ENCODE results near the gene STK32A. TPM values are rescaled to one million over a fixed set of nuclear protein-coding genes. Genes with fewer than 3 reads are reported as not detected.

STK32A gene
- total RNA-seq, 1 donor from 2014 or later = 3.0 TPM

DNA sequence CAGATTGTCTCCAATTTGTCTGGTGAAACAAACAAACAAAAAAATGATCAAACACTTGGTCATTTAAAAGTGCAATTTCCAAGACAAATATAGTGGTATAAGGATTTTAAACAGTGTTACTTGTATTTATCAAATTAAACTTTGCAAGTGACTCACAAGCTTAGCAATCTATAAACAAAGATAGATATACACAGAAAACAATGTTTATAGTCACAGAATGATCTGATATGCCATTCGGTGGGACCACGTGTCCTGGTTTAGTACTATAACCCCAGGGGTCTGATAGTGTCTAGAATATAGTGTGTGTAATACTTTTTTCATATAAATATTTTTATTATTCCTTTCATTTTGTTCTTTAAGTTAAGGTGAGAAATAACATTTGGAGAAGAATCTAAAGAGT, 183.8 kb downstream of the STK32A start:
- no peak for DNase-seq (ENCODE audit: low read depth)

DNA sequence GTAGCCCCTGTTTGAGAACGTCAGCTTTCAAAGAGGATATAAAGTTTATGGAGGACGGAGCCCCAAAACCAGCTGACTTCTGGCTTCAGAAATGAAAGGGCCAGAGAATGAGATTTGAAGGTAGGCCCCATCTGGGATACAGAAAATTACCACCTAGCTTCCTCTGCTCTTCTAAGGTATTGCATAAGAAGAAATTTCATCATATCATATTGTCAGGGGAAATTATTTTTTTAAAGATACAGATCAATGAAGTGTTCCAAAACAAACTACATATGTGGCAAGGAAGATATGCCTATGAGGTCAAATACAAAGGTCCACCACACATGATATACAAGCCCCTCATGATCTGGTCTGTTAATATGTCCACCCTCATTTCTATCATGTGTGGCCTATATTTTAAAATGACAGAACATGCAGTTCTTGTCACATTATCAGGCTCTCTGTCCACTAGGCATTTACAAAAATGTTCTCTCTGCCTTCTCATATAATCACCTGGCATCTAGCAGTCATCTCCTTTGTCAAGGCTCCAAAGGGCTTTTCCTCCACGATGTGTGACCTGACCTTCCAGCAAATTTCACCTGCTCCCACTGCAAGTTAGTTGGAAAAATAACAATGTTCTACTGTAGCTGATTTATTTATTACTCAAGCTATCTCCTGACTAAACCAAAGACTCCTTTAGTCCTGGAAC, 192.0 kb downstream of the STK32A start:
- DNase-seq (ENCODE audit: low read depth) = no peak

DNA sequence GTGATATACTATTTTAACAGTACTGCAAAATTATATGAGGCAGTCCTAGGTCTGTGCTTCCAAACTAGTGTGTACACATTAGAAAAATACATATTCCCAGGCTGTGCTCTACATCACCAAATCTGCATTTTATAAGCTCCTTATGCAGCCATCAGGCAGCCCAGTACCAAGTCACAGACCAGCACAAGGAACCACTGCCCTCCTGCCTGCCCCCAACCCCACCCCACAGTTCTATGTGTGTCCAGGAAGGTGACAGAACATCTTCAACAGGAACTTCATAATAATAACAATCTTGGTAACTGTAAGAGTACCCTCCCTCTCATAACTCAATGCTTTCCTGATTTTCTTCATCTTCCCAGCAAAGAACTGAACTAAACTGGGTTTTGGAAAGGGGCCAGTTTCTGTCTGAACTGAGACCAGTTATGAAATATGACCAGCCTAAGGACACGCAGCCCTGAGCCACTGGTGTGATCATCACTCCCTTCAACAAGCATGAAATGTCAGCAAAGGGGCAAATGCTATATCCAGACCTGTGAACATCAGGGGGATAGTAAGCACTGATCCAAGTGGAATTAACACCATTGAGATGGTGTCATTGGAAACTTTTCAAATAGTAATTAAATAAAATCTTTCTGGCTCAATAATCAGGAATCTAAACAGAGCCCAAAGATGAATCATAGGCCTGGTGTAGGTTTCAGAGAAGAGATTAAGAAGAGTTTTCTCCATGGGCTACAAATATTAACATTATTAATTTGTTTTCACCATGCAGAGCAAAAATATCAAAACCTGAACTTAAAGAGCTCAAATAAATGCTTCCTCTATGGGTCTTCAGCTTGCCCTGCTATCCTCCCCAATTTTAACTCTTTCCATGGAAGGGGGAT, 192.9 kb downstream of the STK32A start:
- no peak for DNase-seq (ENCODE audit: low read depth)

DNA sequence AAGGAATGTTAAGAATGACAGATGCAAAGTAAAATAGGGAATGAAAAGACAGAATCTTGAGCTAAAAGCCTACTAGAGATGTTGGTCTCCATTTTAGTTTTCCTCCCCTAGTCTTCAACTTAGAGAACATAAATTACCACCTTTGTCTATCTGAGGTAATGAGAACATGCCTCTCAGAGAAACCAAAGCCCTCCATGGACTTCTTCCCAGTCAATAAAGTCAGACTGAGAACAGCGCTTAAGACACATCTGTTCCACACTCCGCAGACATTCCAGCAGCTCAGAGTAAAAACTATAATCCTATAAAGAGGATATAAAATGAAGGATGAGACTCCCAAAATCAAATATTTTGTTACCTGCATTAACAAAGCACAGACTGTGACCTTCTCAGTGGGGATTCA, 195.8 kb downstream of the STK32A start:
- no peak for DNase-seq (ENCODE audit: low read depth)

DNA sequence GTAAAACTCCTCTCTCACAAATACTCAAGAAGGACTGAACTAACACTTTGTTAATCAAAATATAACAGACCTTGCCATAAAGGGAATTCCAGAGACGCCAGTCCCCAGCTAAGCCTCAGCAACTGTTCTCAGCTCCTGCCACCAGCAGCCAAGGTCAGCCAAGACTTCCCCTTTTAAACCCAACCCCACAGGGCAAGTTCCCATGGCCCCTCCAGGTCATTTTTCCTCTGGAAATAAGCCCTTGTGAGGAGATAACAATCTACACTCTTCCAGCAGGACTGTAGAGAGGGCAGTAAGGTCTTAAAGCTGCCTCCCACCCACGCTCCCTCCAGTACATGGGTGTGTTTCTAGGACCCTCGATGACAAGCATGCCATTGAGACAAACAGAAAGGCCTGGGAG, 196.8 kb downstream of the STK32A start:
- DNase-seq (ENCODE audit: low read depth) = no peak

DNA sequence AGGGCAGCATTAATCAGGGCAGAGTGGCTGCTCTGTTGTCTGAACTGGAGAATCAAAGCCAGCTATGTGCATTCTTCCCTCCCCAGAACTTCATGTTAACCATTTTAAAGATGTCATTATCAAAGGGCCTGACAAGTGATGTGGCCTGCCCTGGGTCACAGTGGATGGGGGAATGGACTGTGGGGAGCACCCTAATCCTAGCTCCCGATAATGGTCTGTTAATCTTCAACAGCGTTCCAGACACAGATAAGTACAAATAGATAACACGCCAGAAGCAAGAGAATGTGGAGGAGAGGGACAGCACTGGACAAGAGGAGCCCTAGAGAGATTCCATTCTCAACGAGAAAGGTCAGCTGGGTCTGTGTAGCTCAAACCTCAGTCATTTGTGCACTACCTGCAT, 197.5 kb downstream of the STK32A start:
- DNase-seq (ENCODE audit: low read depth) = no peak

- no peak for DNase-seq (ENCODE audit: low read depth)
Measured at GRCh38 chr5:147434049-147434448, 199.2 kb downstream of the STK32A start.

GRCh38 chr5:147436596-147436995, 201.8 kb downstream of the STK32A start:
- DNase-seq (ENCODE audit: low read depth) = no peak

DNA sequence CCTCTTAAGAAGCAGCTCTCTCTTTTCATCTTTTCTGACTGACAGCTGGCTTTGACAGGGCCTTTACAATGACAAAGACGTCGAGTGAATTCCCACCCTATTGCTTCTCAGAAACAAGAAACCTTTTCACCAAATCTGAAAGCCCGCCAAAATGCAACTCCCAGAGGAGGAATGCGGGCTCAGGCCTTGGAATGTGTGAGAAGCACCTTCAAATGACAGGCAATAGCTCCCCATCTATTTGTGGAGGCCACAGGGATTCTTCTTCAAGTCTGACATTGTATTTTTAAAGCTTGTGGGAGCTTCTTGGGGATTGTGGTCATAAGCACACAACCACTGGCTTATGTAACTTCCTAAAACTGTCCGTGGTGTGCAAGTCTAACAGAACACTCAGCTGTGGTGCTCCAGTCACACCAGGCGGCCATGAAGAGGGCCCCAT, 202.4 kb downstream of the STK32A start:
- peak; percentile 35 for DNase-seq (ENCODE audit: low read depth)

All from renal cortical epithelial cell (primary cell).